GM20431 (cell line): Measurements from ENCODE around the gene ZNF831.

Experiments used
- in situ Hi-C: fragments of 300-500 bp; cut with MseI, MboI; formaldehyde crosslinking; loops from one replicate; pipeline ENCODE4 v1.15.0; 2020; ENCODE audit warnings: low sequenced_read_pairs; ENCODE audit not compliant: unreplicated experiment

The ZNF831 gene

GRCh38 chr20:59177266-59178250 is 13.9 kb downstream of the ZNF831 start:
- in situ Hi-C loops: no loop called here

DNA sequence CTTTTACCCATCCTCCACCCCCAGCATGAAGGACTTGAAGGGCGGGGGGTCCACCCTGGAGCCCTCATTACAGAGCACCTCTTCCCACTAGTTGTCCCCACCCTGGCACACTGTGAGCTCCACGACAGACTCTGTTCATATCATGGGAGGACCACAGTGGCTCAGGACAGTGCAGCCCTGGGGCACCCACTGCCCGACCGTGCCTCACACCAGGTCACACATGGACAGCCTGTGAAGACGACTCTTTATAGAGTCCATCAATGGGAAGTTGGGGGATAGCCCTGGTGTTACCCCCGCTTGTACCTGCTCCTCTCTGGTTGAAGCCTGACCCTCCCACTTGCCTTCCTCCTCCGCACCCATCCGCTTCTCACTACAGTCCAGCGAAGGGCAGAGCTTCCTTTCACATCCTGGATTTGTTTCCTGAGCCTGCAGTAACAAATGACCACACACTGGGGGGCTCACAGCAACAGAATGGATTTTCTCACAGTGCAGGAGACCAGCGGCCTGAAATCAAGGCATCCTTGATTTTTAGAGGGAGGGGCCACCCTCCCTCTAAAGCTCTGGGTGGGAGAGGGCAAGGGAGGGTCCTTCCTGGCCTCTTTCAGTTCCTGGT is 15.5 kb downstream of the ZNF831 start:
- in situ Hi-C loops: no loop called here

DNA sequence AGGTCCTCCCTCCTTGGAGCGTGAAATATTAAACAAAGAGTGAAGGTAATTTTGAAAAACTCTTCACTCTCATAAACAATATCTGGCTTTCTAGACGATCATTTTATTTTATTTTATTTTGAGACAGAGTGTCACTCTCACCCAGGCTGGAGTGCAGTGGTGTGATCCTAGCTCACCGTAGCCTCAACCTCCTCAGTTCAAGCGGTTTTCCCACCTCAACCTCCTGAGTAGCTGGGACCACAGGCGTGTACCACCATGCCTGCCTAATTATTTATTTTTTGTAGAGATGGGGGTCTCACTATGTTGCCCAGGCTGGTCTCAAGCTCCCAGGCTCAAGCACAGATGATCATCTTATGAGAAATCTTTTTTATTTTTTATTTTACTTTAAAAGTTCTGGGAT is 16.4 kb downstream of the ZNF831 start:
- in situ Hi-C loops: no loop called here

DNA sequence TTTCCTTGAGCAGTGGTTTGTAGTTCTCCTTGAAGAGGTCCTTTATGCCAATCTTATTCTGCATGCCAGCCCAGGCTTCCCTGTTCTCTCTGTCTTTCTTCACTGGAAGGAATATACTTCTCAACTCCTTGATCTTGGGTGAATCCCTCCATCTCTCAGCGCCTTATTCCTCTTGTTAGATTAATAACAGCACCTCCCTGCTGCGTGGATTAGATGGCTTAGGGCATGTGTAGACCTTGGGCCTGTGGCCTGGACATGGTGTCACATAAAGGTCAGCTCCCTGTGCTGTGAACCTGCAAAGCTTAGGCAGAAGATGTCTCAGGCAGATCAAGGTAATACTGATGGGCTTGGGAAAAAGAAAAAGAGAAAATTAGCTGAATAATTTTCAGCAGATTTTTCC is 18.3 kb downstream of the ZNF831 start:
- in situ Hi-C loops: no loop called here

- in situ Hi-C loops: no loop called here
Observed at GRCh38 chr20:59182401-59183044, 18.9 kb downstream of the ZNF831 start.

- in situ Hi-C loops: no loop called here
Observed at GRCh38 chr20:59183751-59184150, 20.1 kb downstream of the ZNF831 start.

DNA sequence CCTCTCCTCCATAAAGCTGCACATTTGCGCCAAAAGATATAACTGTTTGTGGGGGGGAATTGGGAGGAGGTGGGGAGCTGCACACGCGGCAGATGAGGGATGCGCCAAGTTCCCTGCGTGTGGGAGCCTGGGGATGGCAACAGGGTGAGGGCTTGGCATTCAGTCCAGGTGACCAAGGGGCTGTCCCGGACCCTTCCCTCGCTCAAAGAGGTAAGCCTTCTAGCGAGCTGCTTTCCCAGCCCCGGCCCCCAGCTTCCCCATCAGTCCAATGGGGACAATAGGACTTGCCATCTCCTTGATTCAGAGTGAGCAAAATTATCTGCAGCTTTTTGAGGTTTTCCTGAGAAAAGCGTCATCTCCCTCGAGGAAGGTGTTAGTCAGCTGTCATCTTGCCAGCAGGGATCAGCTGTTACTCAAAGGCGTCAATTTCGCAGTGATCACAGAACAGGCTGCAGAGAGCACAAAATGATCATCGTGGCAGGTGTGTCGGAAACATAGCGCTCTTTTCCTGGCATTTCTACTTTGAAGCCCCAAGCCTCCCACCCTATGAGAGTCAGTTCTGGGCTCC is 21.3 kb downstream of the ZNF831 start:
- in situ Hi-C loops: no loop called here

DNA sequence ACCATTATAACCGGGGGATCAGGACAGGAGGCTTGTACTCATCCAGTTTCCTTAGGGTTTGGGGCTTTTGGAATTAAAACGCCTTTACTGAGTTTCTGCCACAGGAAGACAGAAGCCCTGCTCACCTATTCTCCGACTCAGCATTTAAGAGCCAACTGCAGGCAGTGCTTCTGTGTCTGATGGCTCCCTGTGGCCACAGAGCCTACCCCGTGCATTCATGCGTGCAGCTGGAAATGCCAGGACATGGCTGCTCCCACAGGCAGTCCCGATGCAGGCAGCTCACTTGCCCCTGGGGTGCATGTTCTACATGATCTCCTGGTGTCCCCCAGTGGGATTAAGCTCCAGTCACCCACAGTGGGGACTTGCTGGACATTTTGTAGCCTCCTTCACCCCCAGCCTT is 22.2 kb downstream of the ZNF831 start:
- in situ Hi-C loops: no loop called here

- in situ Hi-C loops: no loop called here
Observed at GRCh38 chr20:59190466-59190865, 26.8 kb downstream of the ZNF831 start.

DNA sequence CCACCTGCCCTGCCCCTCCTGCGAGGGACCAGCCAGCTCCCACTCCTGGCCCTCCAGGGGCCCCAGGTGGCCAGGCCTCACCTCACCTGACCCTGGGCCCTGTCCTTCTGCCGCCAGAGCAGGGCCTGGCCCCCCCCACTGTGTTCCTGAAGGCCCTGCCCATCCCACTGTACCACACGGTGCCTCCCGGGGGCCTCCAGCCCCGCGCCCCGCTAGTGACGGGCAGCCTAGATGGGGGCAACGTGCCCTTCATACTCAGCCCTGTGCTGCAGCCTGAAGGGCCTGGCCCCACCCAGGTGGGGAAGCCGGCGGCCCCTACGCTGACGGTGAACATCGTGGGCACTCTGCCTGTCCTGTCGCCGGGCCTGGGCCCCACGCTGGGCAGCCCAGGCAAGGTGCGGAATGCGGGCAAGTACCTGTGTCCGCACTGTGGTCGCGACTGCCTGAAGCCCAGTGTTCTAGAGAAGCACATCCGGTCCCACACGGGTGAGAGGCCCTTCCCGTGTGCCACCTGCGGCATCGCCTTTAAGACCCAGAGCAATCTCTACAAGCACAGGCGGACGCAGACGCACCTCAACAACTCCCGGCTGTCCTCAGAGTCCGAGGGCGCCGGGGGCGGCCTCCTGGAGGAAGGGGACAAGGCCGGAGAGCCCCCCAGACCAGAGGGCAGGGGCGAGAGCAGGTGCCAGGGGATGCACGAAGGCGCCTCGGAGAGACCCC is 27.6 kb downstream of the ZNF831 start:
- in situ Hi-C loops: no loop called here

GRCh38 chr20:59191756-59192532 is 28.3 kb downstream of the ZNF831 start:
- in situ Hi-C loops: no loop called here

GRCh38 chr20:59192533-59192896 is 28.9 kb downstream of the ZNF831 start:
- in situ Hi-C loops: no loop called here

- in situ Hi-C loops: no loop called here
Observed at GRCh38 chr20:59193325-59193724, 29.7 kb downstream of the ZNF831 start.

DNA sequence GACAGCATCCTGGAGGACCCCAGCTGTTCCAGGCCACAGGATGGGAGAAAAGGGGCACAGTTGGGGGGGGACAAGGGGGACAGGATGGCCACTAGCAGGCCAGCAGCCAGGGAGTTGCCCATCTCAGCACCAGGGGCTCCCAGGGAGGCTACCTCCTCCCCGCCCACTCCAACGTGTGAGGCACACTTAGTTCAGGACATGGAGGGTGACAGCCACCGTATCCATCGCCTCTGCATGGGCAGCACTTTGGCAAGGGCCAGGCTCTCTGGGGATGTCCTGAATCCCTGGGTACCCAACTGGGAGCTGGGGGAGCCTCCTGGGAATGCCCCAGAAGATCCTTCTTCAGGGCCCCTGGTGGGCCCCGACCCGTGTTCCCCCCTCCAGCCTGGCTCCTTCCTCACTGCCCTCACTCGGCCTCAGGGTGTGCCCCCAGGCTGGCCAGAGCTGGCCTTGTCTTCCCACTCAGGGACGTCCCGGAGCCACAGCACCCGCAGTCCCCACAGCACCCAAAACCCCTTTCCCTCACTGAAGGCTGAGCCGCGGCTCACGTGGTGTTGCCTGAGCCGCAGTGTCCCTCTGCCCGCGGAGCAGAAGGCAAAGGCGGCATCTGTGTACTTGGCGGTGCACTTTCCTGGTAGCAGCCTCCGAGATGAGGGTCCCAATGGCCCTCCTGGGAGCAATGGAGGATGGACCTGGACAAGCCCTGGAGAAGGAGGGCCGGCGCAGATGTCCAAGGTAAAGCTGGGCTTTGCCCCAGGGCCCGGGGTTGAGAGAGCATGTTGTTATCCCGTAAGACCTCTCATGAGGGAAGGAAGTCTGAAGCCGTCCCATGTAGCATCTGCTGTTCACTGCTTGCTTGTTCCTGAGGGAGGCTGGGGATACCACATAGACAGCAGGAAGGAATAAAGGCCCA is 30.7 kb downstream of the ZNF831 start:
- in situ Hi-C loops: no loop called here

- in situ Hi-C loops: no loop called here
Observed at GRCh38 chr20:59195316-59195993, 31.8 kb downstream of the ZNF831 start.

DNA sequence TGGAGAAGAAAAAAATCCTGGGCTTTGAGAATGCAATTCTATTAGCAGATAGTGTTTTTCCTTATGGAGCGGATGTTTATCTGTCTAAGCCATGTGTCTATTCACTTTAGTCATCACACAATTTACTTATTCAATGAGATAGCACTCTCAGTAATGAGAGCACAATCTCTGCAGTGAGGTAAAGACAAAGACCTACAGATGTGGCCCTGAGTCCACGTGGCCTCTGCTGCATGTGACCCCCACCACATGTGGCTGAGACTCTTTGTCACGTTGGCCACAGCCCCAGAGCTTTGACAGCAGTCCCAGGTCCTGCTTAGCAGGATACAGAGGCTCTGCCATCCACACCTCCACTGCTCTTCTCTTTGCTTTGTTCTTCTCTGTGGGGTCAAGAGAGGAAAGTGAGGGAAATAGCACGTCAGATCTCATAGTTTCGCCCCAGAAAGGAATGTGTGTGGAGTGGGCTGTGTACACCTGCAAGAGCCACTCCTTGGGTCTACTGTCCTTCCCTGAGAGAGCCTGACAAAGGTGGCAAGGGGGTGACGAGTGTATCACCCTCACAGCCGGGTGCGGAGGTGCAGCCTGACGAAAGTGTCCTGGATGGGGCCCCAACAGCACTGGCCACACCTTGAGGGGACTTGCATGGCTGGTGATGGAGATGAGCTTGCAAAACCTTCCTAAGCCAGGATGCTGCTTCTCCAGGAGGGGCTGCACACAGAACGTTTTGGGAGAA is 40.7 kb downstream of the ZNF831 start:
- in situ Hi-C loops: no loop called here

GRCh38 chr20:59205044-59205443 is 41.4 kb downstream of the ZNF831 start:
- in situ Hi-C loops: no loop called here
